Loucy (cell line): ENCODE measurements around the gene PPFIA1.

Experiments
- H2AFZ ChIP-seq: fragments of 200-600 bp; sonication (generic); 2 replicates; pipeline ENCODE4 v1.6.0; 2016; ENCODE audit warnings: antibody characterized with exemption, mild to moderate bottlenecking, low read length, moderate library complexity
- H3F3A ChIP-seq: fragments of 200-600 bp; 2 replicates; pipeline ENCODE4 v1.6.0; 2016; ENCODE audit warnings: antibody characterized with exemption, low read depth, mild to moderate bottlenecking
- H3K27me3 ChIP-seq: fragments of 200-600 bp; sonication (generic); 2 replicates; pipeline ENCODE4 v1.6.1; 2014; ENCODE audit warnings: low read length, mild to moderate bottlenecking; ENCODE audit not compliant: insufficient read depth, poor library complexity, severe bottlenecking
- H3K36me3 ChIP-seq: fragments of 200-600 bp; sonication (generic); 2 replicates; pipeline ENCODE4 v1.6.1; 2016; ENCODE audit warnings: low read length; ENCODE audit not compliant: insufficient read depth
- H3K4me1 ChIP-seq: fragments of 200-600 bp; sonication (generic); 2 replicates; pipeline ENCODE4 v1.5.1; 2014; ENCODE audit warnings: low read length, mild to moderate bottlenecking; ENCODE audit not compliant: insufficient read depth, poor library complexity, severe bottlenecking
- H3K4me2 ChIP-seq: fragments of 200-600 bp; sonication (generic); 2 replicates; pipeline ENCODE4 v1.6.0; 2014; ENCODE audit warnings: antibody characterized with exemption, low read length, low read depth, mild to moderate bottlenecking; ENCODE audit not compliant: poor library complexity, severe bottlenecking
- H3K4me3 ChIP-seq: fragments of 200-600 bp; sonication (generic); 2 replicates; pipeline ENCODE4 v1.5.1; 2014; ENCODE audit warnings: low read length, mild to moderate bottlenecking, mixed read lengths; ENCODE audit not compliant: poor library complexity, severe bottlenecking
- H3K79me2 ChIP-seq: fragments of 200-600 bp; sonication (generic); 2 replicates; pipeline ENCODE4 v1.6.1; 2014; ENCODE audit warnings: low read length; ENCODE audit not compliant: insufficient read depth
- H3K9ac ChIP-seq: fragments of 200-600 bp; sonication (generic); 2 replicates; pipeline ENCODE4 v1.6.0; 2014; ENCODE audit warnings: mild to moderate bottlenecking, low read depth, low read length, moderate library complexity; ENCODE audit not compliant: poor library complexity, severe bottlenecking
- H3K9me2 ChIP-seq: fragments of 200-600 bp; sonication (generic); replicated peaks from 2 replicates; pipeline ENCODE4 v1.6.1; 2016; ENCODE audit warnings: low read depth, low read length, mixed read lengths
- H3K9me3 ChIP-seq: fragments of 200-600 bp; sonication (generic); 2 replicates; pipeline ENCODE4 v1.6.1; 2014; ENCODE audit warnings: mild to moderate bottlenecking, antibody characterized with exemption, low read length, low read depth; ENCODE audit not compliant: insufficient read depth
- H4K20me1 ChIP-seq: fragments of 200-600 bp; sonication (generic); 2 replicates; pipeline ENCODE4 v1.6.0; 2014; ENCODE audit warnings: antibody characterized with exemption, low read length, mild to moderate bottlenecking; ENCODE audit not compliant: insufficient read depth, poor library complexity, severe bottlenecking
- EZH2phosphoT487 ChIP-seq: fragments of 200-600 bp; IDR thresholded peaks from 2 replicates; pipeline ENCODE4 v1.6.1; 2018; ENCODE audit warnings: antibody characterized with exemption, mild to moderate bottlenecking, moderate library complexity, borderline replicate concordance
- TF ChIP-seq, protein P1 (sequence below): fragments of 200-600 bp; sonication (generic); conservative IDR thresholded peaks from 2 replicates; pipeline ENCODE4 v1.5.1; 2014; ENCODE audit warnings: mild to moderate bottlenecking, antibody characterized with exemption, low read length

PPFIA1 gene

DNA sequence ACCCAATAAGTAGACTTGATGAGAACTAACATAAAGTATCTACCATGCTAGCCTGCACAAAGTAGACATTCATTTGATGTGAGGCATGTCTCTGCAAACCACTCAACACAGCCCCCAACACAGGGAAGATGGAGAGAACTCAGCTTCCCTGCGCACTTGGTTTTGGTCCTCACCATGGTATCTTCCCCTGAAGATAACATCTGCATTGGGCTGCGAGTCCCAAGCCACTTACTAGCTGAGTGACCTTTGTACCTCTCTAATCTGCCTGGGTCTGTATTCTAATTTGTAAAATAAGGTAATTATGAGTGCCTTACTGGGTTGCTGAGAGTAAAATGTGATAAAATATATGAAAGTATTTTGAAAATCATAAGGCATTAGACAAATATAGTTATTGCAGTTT is 30.7 kb downstream of the PPFIA1 start:
- no peaks in the 10 kb centered on the region for H3K27me3 ChIP-seq

DNA sequence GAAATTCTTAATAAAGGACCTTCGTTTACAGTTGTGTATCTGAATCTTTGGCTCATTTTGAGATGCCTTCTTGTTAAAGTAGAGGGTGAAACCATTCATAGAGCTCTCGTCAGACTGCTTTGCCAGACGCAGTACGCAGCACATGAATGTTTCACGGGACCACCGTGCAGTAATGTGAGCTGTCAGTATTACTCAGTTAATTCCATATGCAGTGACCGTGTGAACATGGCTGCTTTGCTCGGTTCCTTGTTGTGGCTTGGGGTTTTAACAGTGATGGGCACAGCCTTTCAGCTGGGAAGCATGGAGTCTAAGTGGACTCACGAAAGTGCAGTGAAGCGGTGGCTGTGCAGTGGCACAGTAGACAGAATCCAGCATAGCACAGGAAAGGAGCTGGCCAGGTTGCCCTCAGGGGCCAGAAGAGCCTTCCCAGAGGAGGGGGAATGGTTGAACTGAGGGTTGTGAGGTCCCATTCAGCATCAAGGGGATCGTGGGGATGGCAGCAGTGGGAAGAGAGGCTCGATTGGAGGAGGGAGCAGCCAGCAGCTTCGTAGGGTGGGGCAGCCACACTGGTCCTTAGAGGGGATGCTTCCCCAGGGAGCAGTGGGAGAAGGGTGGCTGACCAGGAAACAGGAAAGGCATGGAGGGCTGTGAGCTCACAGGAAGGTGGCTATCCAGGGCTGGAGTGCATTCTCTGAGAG is 31.4 kb downstream of the PPFIA1 start:
- H3K4me1 ChIP-seq, result peaks cover 8% of the 10 kb centered on the region

More for the DNA sequence above, 30.7 kb downstream of the PPFIA1 start:
- Histone ChIP-seq H3K4me2 (no peak overlapping the region), H4K20me1 (peaks cover 5% of the 10 kb centered on the region), H3K9me2 (no peaks in the 10 kb centered on the region), H3K79me2 (peaks cover 31% of the 10 kb centered on the region; the same call in 1 of the 2 replicates), H3K4me1 (peaks cover 3% of the 10 kb centered on the region), H3K4me3 (no peak overlapping the region), H3F3A (no peaks in the 10 kb centered on the region), H3K9ac (no peak overlapping the region), H3K9me3 (no peaks in the 10 kb centered on the region), H3K36me3 (peaks cover 28% of the 10 kb centered on the region; the same call in 1 of the 2 replicates), H2AFZ (no peak overlapping the region)
- TF ChIP-seq EZH2phosphoT487, result no peak
- TF ChIP-seq, protein P1, sequence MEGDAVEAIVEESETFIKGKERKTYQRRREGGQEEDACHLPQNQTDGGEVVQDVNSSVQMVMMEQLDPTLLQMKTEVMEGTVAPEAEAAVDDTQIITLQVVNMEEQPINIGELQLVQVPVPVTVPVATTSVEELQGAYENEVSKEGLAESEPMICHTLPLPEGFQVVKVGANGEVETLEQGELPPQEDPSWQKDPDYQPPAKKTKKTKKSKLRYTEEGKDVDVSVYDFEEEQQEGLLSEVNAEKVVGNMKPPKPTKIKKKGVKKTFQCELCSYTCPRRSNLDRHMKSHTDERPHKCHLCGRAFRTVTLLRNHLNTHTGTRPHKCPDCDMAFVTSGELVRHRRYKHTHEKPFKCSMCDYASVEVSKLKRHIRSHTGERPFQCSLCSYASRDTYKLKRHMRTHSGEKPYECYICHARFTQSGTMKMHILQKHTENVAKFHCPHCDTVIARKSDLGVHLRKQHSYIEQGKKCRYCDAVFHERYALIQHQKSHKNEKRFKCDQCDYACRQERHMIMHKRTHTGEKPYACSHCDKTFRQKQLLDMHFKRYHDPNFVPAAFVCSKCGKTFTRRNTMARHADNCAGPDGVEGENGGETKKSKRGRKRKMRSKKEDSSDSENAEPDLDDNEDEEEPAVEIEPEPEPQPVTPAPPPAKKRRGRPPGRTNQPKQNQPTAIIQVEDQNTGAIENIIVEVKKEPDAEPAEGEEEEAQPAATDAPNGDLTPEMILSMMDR, result no peak

DNA sequence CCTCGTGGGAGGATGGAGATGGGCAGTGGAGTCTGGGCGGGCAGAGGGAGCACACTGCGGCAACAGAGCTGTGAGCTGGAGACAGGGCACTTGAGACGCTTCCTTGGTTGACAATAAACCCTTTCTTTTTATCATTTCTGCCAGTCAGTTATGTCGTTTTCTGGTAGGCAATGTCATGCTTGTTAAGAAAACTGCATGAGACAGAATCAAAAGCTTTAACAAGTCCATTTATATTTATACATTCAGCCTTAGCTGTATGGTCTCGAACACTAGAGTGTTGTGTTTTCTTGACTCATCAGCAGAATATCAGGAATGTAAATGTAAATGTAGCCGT is 31.9 kb downstream of the PPFIA1 start:
- Histone ChIP-seq H3K9me3 (no peaks in the 10 kb centered on the region), H4K20me1 (peaks cover 3% of the 10 kb centered on the region), H3F3A (no peaks in the 10 kb centered on the region), H3K79me2 (peaks cover 27% of the 10 kb centered on the region; the same call in 1 of the 2 replicates), H3K4me2 (no peak overlapping the region), H2AFZ (no peak overlapping the region), H3K9ac (no peak overlapping the region), H3K4me3 (no peak overlapping the region), H3K9me2 (no peaks in the 10 kb centered on the region), H3K27me3 (no peaks in the 10 kb centered on the region), H3K4me1 (peaks cover 13% of the 10 kb centered on the region), H3K36me3 (peaks cover 28% of the 10 kb centered on the region; the same call in 1 of the 2 replicates)
- TF ChIP-seq EZH2phosphoT487, result no peak
- TF ChIP-seq, protein P1, result no peak

More for the DNA sequence above, 31.4 kb downstream of the PPFIA1 start:
- H3K4me3 ChIP-seq, result no peak overlapping the region
- TF ChIP-seq, protein P1, result no peak
- no peak for TF ChIP-seq EZH2phosphoT487
- no peaks in the 10 kb centered on the region for H3K9me3 ChIP-seq
- no peaks in the 10 kb centered on the region for H3K27me3 ChIP-seq
- peaks cover 29% of the 10 kb centered on the region; the same call in 1 of the 2 replicates for H3K79me2 ChIP-seq
- H4K20me1 ChIP-seq, result peaks cover 5% of the 10 kb centered on the region
- no peaks in the 10 kb centered on the region for H3K9me2 ChIP-seq
- H3K36me3 ChIP-seq, result peaks cover 28% of the 10 kb centered on the region; the same call in 1 of the 2 replicates
- no peak overlapping the region for H2AFZ ChIP-seq
- no peak overlapping the region for H3K9ac ChIP-seq
- no peak overlapping the region for H3K4me2 ChIP-seq
- H3F3A ChIP-seq, result no peaks in the 10 kb centered on the region
